Liver (tissue), 9 donors: ENCODE measurements around the gene CCR3. TPM values are rescaled to one million over a fixed set of nuclear protein-coding genes. Genes with fewer than 3 reads are reported as not detected.

Experiments used
- DNase-seq: peaks from one replicate; pipeline ENCODE4 v3.0.0-alpha.2; 2017; ENCODE audit warnings: low spot score
- H3K27ac ChIP-seq, 2 donors: one replicate each; pipeline ENCODE4 v1.7.0; 2013; ENCODE audit warnings: inconsistent platforms in 2 of 2, low read length in 2 of 2, control low read depth in 1 of 2, low read depth in 1 of 2, mild to moderate bottlenecking in 1 of 2
- H3K27me3 ChIP-seq, 4 donors: one replicate each; pipeline versions ENCODE4 v1.6.1 to v1.7.0; 2013; ENCODE audit warnings: low read length in 3 of 4, inconsistent platforms in 1 of 4, mild to moderate bottlenecking in 1 of 4, moderate library complexity in 1 of 4; ENCODE audit not compliant: control insufficient read depth in 4 of 4, insufficient read depth in 4 of 4
- H3K36me3 ChIP-seq, 4 donors: one replicate each; pipeline versions ENCODE4 v1.6.1 to v1.7.0; 2013; ENCODE audit warnings: low read length in 3 of 4, mild to moderate bottlenecking in 3 of 4, low read depth in 1 of 4, moderate library complexity in 1 of 4; ENCODE audit not compliant: control insufficient read depth in 4 of 4, insufficient read depth in 3 of 4
- H3K4me1 ChIP-seq, 4 donors: one replicate each; pipeline versions ENCODE4 v1.6.1 to v1.7.0; 2013; ENCODE audit warnings: low read length in 3 of 4, mild to moderate bottlenecking in 3 of 4, moderate library complexity in 1 of 4; ENCODE audit not compliant: control insufficient read depth in 4 of 4, insufficient read depth in 4 of 4
- H3K4me3 ChIP-seq, 3 donors: one replicate each; pipeline versions ENCODE4 v1.6.1 to v1.7.0; 2013; ENCODE audit warnings: low read length in 3 of 3, control low read depth in 1 of 3, low read depth in 1 of 3, mild to moderate bottlenecking in 1 of 3
- H3K9ac ChIP-seq, 2 donors: one replicate each; pipeline ENCODE4 v1.7.0; 2013; ENCODE audit warnings: low read length in 2 of 2, mild to moderate bottlenecking in 2 of 2, moderate library complexity in 2 of 2, control low read depth in 1 of 2, low read depth in 1 of 2
- H3K9me3 ChIP-seq, 4 donors: one replicate each; pipeline versions ENCODE4 v1.6.1 to v1.7.0; 2013; ENCODE audit warnings: low read length in 3 of 4; ENCODE audit not compliant: control insufficient read depth in 4 of 4
- ATF3 ChIP-seq: IDR thresholded peaks from 2 replicates; pipeline ENCODE4 v1.6.1; 2016; ENCODE audit warnings: antibody characterized with exemption
- CTCF ChIP-seq: fragments of 150-350 bp; IDR thresholded peaks from 2 replicates; pipeline ENCODE4 v1.5.1; 2017; ENCODE audit warnings: improper control_type of control experiment, low read depth, low read length; ENCODE audit not compliant: missing input control
- EGR1 ChIP-seq, 2 donors: IDR thresholded peaks; 2 replicates each; pipeline ENCODE4 v1.6.1; 2016 to 2018; ENCODE audit warnings: antibody characterized with exemption in 2 of 2, low read depth in 2 of 2
- FOXA1 ChIP-seq: IDR thresholded peaks from 2 replicates; pipeline ENCODE4 v1.6.1; 2016; ENCODE audit warnings: antibody characterized with exemption
- FOXA2 ChIP-seq: IDR thresholded peaks from 2 replicates; pipeline ENCODE4 v1.6.1; 2016; ENCODE audit warnings: antibody characterized with exemption
- GABPA ChIP-seq, 2 donors: IDR thresholded peaks in 1 of 2; conservative IDR thresholded peaks in 1 of 2; 2 replicates each; pipeline ENCODE4 v1.6.1; 2016; ENCODE audit warnings: antibody characterized with exemption in 2 of 2, mild to moderate bottlenecking in 1 of 2, moderate library complexity in 1 of 2
- HNF4A ChIP-seq, 2 donors: conservative IDR thresholded peaks; 2 replicates each; pipeline ENCODE4 v1.6.1; 2016; ENCODE audit warnings: antibody characterized with exemption in 2 of 2, mild to moderate bottlenecking in 2 of 2
- HNF4G ChIP-seq: IDR thresholded peaks from 2 replicates; pipeline ENCODE4 v1.6.1; 2016; ENCODE audit warnings: antibody characterized with exemption
- JUND ChIP-seq, 2 donors: IDR thresholded peaks; 2 replicates each; pipeline ENCODE4 v1.6.1; 2016; ENCODE audit warnings: antibody characterized with exemption in 2 of 2
- NR2F2 ChIP-seq: IDR thresholded peaks from 2 replicates; pipeline ENCODE4 v1.6.1; 2016; ENCODE audit warnings: antibody characterized with exemption
- RAD21 ChIP-seq, 2 donors: IDR thresholded peaks; 2 replicates each; pipeline ENCODE4 v1.6.1; 2016; ENCODE audit warnings: antibody characterized with exemption in 2 of 2, mild to moderate bottlenecking in 2 of 2
- REST ChIP-seq: IDR thresholded peaks from 2 replicates; pipeline ENCODE4 v1.6.1; 2016; ENCODE audit warnings: antibody characterized with exemption, mild to moderate bottlenecking
- RXRA ChIP-seq, 2 donors: IDR thresholded peaks; 2 replicates each; pipeline ENCODE4 v1.6.1; 2017 to 2018; ENCODE audit warnings: antibody characterized with exemption in 2 of 2, mild to moderate bottlenecking in 1 of 2
- TAF1 ChIP-seq: conservative IDR thresholded peaks from 2 replicates; pipeline ENCODE4 v1.6.1; 2016; ENCODE audit warnings: antibody characterized with exemption, mild to moderate bottlenecking
- YY1 ChIP-seq: IDR thresholded peaks from 2 replicates; pipeline ENCODE4 v1.6.1; 2016; ENCODE audit warnings: antibody characterized with exemption, mild to moderate bottlenecking
- WGBS: extraction: QIAGEN DNeasy Blood & Tissue Kit; methylation state at CpG from one replicate; pipeline ENCODE4 v1.1.7; 2013; 5-methylcytosine and 5-hydroxymethylcytosine counted together
- polyA plus RNA-seq, 2 donors: library from polyadenylated mRNA; stranded (reverse) in 1 of 2; unstranded in 1 of 2; fragments of 200-250 nt in 1 of 2; fragments of >200 nt in 1 of 2; fragmentation: Nextera tagmentation in 1 of 2; extraction: Ambion mirVana in 1 of 2; gene quantifications; one replicate each; pipeline versions ENCODE4 v1.2.1 to v1.2.3, GENCODE V29; 2013 to 2015
- total RNA-seq, 2 donors: library from RNA; depleted of rRNA; stranded (reverse); fragments of >200 nt; gene quantifications; one replicate each; pipeline ENCODE4 v1.2.3, GENCODE V29; 2014
- TF ChIP-seq, protein P1 (sequence below): IDR thresholded peaks from 2 replicates; pipeline ENCODE4 v1.6.1; 2016; ENCODE audit warnings: antibody characterized with exemption
- TF ChIP-seq, protein P2 (sequence below): IDR thresholded peaks from 2 replicates; pipeline ENCODE4 v1.6.1; 2016; ENCODE audit warnings: antibody characterized with exemption
- donor health status: healthy.
- donor health status: healthy.
- donor health status: healthy.
- donor health status: healthy.
- donor health status: healthy.

Gene CCR3
- total and polyA plus RNA-seq, 4 donors, result 0.05 to 0.13 TPM; not detected in 2

- peaks cover 0 to 1% (median 0%) of the 10 kb centered on the region in 4 donors for H3K36me3 ChIP-seq
- no peak overlapping the region for H3K9ac ChIP-seq
- TF ChIP-seq JUND (IDR thresholded peaks at IDR 0.05) (no peak), REST (no peak), ATF3 (no peak), NR2F2 (no peak), HNF4G (no peak)
- TF ChIP-seq, protein P1, sequence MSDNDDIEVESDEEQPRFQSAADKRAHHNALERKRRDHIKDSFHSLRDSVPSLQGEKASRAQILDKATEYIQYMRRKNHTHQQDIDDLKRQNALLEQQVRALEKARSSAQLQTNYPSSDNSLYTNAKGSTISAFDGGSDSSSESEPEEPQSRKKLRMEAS, result no peak
- no peaks in the 10 kb centered on the region for H3K9me3 ChIP-seq
- no peak for DNase-seq
- WGBS, result 80% methylated on average over 3 of the region's 3 CpGs
- peaks cover 0 to 1% (median 0%) of the 10 kb centered on the region in 4 donors for H3K27me3 ChIP-seq
- H3K4me1 ChIP-seq, result no peaks in the 10 kb centered on the region
- no peak overlapping the region for H3K27ac ChIP-seq
- H3K4me3 ChIP-seq, result no peak overlapping the region
Measured at GRCh38 chr3:46209746-46210470, 32.4 kb upstream of the CCR3 start.

DNA sequence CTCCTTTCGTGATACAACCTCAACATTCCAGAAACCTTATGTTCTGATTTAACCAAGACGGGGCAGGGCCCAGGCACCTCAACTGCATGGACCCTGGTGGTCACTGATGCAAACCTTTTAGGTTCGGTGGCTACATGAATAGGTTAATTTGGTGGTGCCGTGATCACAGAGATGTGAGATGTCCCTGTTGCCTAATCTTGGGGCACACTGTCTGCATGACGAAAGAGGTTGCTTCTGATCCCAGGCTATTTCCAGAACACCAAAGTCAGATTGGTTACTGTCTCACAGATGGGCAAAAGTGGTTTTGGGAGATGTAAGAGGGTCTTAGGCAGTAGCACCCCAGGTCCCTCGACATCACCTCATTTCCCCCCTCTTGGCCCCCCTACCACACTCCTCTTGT is 30.2 kb upstream of the CCR3 start:
- H3K27ac ChIP-seq, result no peak overlapping the region
- no peak for DNase-seq
- H3K4me1 ChIP-seq, result no peaks in the 10 kb centered on the region
- peaks cover 0 to 6% (median 2%) of the 10 kb centered on the region in 4 donors for H3K27me3 ChIP-seq
- no peak overlapping the region for H3K9ac ChIP-seq
- WGBS, result 69% methylated on average over 6 of the region's 6 CpGs
- H3K36me3 ChIP-seq, result no peaks in the 10 kb centered on the region
- no peak for TF ChIP-seq TAF1
- TF ChIP-seq RAD21 (IDR thresholded peaks at IDR 0.05), result no peak
- TF ChIP-seq REST, result no peak
- no peak for TF ChIP-seq RXRA (IDR thresholded peaks at IDR 0.05)
- TF ChIP-seq JUND (IDR thresholded peaks at IDR 0.05), result no peak
- TF ChIP-seq CTCF, result no peak
- no peak for TF ChIP-seq ATF3
- TF ChIP-seq FOXA2, result no peak
- TF ChIP-seq, protein P2, sequence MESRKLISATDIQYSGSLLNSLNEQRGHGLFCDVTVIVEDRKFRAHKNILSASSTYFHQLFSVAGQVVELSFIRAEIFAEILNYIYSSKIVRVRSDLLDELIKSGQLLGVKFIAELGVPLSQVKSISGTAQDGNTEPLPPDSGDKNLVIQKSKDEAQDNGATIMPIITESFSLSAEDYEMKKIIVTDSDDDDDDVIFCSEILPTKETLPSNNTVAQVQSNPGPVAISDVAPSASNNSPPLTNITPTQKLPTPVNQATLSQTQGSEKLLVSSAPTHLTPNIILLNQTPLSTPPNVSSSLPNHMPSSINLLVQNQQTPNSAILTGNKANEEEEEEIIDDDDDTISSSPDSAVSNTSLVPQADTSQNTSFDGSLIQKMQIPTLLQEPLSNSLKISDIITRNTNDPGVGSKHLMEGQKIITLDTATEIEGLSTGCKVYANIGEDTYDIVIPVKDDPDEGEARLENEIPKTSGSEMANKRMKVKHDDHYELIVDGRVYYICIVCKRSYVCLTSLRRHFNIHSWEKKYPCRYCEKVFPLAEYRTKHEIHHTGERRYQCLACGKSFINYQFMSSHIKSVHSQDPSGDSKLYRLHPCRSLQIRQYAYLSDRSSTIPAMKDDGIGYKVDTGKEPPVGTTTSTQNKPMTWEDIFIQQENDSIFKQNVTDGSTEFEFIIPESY, result no peak
- TF ChIP-seq HNF4A (conservative IDR thresholded peaks at IDR 0.05), result no peak
- TF ChIP-seq YY1, result no peak
- no peak for TF ChIP-seq NR2F2
- no peak for TF ChIP-seq HNF4G
- no peak for TF ChIP-seq GABPA (IDR thresholded peaks at IDR 0.05 in 1 of 2, conservative IDR thresholded peaks at IDR 0.05 in 1 of 2)
- TF ChIP-seq EGR1 (IDR thresholded peaks at IDR 0.05; ENCODE audit: low read depth in 2 of 2), result no peak
- TF ChIP-seq, protein P1, result no peak
- no peak for TF ChIP-seq FOXA1
- H3K4me3 ChIP-seq, result no peak overlapping the region
- no peaks in the 10 kb centered on the region for H3K9me3 ChIP-seq
